HTR-8/SVneo (cell line): Measurements from ENCODE around the gene IPPK.
"Not testable (repeated sequence)": the region's sequence is repeated elsewhere in the genome, so short reads cannot be mapped to it uniquely, and the experiment has no call there.

ENCODE experiments used
- DNase-seq: peaks from one replicate; pipeline ENCODE4 v3.0.0; 2011; ENCODE audit warnings: low spot score, mixed read lengths; ENCODE audit not compliant: insufficient read length
- FAIRE-seq: peaks from 2 replicates; lab custom pipeline; 2011; peaks lifted over from hg19 to GRCh38; lab: Jason Lieb, UNC

Gene IPPK

GRCh38 chr9:92640398-92641091 is 29.4 kb downstream of the IPPK start:
- DNase-seq (no peak), FAIRE-seq (no peak)

- DNase-seq (no peak), FAIRE-seq (no peak)
Observed at GRCh38 chr9:92639791-92640271, 30.1 kb downstream of the IPPK start.

- FAIRE-seq: no peak
- DNase-seq: no peak
Observed at GRCh38 chr9:92639124-92639523, 30.8 kb downstream of the IPPK start.

GRCh38 chr9:92638621-92639101 is 31.3 kb downstream of the IPPK start:
- FAIRE-seq: no peak

GRCh38 chr9:92637886-92638620 is 31.9 kb downstream of the IPPK start:
- no peak for FAIRE-seq
- DNase-seq: no peak

More at GRCh38 chr9:92638621-92639101, 31.3 kb downstream of the IPPK start:
- no peak for DNase-seq

GRCh38 chr9:92637326-92637725 is 32.6 kb downstream of the IPPK start:
- no peak for DNase-seq
- FAIRE-seq: no peak

GRCh38 chr9:92636627-92637026 is 33.3 kb downstream of the IPPK start:
- FAIRE-seq (no peak), DNase-seq (no peak)

- DNase-seq (no peak), FAIRE-seq (no peak)
Observed at GRCh38 chr9:92635760-92636159, 34.2 kb downstream of the IPPK start.

GRCh38 chr9:92634712-92635605 is 35.0 kb downstream of the IPPK start:
- DNase-seq: peak; percentile 81
- FAIRE-seq: peak; percentile 48

- FAIRE-seq: no peak
- DNase-seq: no peak
Observed at GRCh38 chr9:92633614-92634278, 36.2 kb downstream of the IPPK start.

- FAIRE-seq: no peak
- DNase-seq: no peak
Observed at GRCh38 chr9:92632641-92633040, 37.3 kb downstream of the IPPK start.

GRCh38 chr9:92631452-92632343 is 38.2 kb downstream of the IPPK start:
- no peak for FAIRE-seq
- no peak for DNase-seq

- FAIRE-seq: no peak
- DNase-seq: no peak
Observed at GRCh38 chr9:92627651-92628050, 42.3 kb downstream of the IPPK start.

- no peak for FAIRE-seq
Observed at GRCh38 chr9:92626484-92626883, 43.4 kb downstream of the IPPK start.

GRCh38 chr9:92623936-92624335 is 46.0 kb downstream of the IPPK start:
- not testable (repeated sequence) for FAIRE-seq, DNase-seq

More at GRCh38 chr9:92626484-92626883, 43.4 kb downstream of the IPPK start:
- no peak for DNase-seq

- no peak for FAIRE-seq
- DNase-seq: no peak
Observed at GRCh38 chr9:92620845-92621244, 49.1 kb downstream of the IPPK start.

- DNase-seq (no peak), FAIRE-seq (no peak)
Observed at GRCh38 chr9:92619601-92620300, 50.2 kb downstream of the IPPK start.

- no peak for DNase-seq
- FAIRE-seq: no peak
Observed at GRCh38 chr9:92618633-92619225, 51.2 kb downstream of the IPPK start.
